CD4-positive, CD25-positive, alpha-beta regulatory T cell (primary cell): ENCODE data around the gene ADAMTS16. TPM values are rescaled to one million over a fixed set of nuclear protein-coding genes. Genes with fewer than 3 reads are reported as not detected.

Source experiments
- ATAC-seq, 2 donors: fragments of 150-1000 bp; cut with Tn5 transposase; one replicate each; pipeline ENCODE4 v1.10.0; 2021; ENCODE audit warnings: low read depth in 2 of 2, moderate number of reproducible peaks in 2 of 2, moderate library complexity in 1 of 2
- DNase-seq, 3 donors: peaks; one replicate each; pipeline versions ENCODE4 v3.0.0 to v3.0.0-alpha.2; 2012 to 2022; ENCODE audit warnings: mixed read lengths in 1 of 3
- H3K27ac ChIP-seq: one replicate; pipeline ENCODE4 v1.7.0; 2013; ENCODE audit warnings: mild to moderate bottlenecking, low read length; ENCODE audit not compliant: insufficient read depth, poor library complexity, severe bottlenecking
- H3K27me3 ChIP-seq: one replicate; pipeline ENCODE4 v1.7.0; 2013; ENCODE audit warnings: low read length; ENCODE audit not compliant: control insufficient read depth, insufficient read depth
- H3K36me3 ChIP-seq: one replicate; pipeline ENCODE4 v1.7.0; 2013; ENCODE audit warnings: mild to moderate bottlenecking, low read length, moderate library complexity; ENCODE audit not compliant: control insufficient read depth, insufficient read depth
- H3K4me1 ChIP-seq: 2 replicates; pipeline ENCODE4 v1.7.0; 2013; ENCODE audit warnings: mild to moderate bottlenecking, low read length; ENCODE audit not compliant: insufficient read depth, control insufficient read depth, poor library complexity, severe bottlenecking
- H3K4me3 ChIP-seq: one replicate; pipeline ENCODE4 v1.7.0; 2013; ENCODE audit warnings: low read depth, mild to moderate bottlenecking, low read length, moderate library complexity
- H3K9me3 ChIP-seq, 2 experiments: 1 replicate in 1 of 2; 2 replicates in 1 of 2; pipeline ENCODE4 v1.7.0; 2013; ENCODE audit warnings: low read length in 2 of 2, mild to moderate bottlenecking in 1 of 2, moderate library complexity in 1 of 2; ENCODE audit not compliant: control insufficient read depth in 2 of 2
- H3K27ac Mint-ChIP-seq, 3 donors: one replicate each; pipeline ENCODE4 v1.8.0; 2020 to 2022; ENCODE audit warnings: mild to moderate bottlenecking in 3 of 3, mixed read lengths in 3 of 3, moderate library complexity in 2 of 3
- H3K27me3 Mint-ChIP-seq: one replicate; pipeline ENCODE4 v1.8.0; 2022; ENCODE audit warnings: mild to moderate bottlenecking, mixed read lengths
- H3K36me3 Mint-ChIP-seq: one replicate; pipeline ENCODE4 v1.8.0; 2020; ENCODE audit warnings: mixed read lengths
- H3K4me1 Mint-ChIP-seq, 4 donors: one replicate each; pipeline ENCODE4 v1.8.0; 2020 to 2022; ENCODE audit warnings: mixed read lengths in 4 of 4, mild to moderate bottlenecking in 1 of 4
- H3K4me3 Mint-ChIP-seq, 4 donors: one replicate each; pipeline ENCODE4 v1.8.0; 2020 to 2022; ENCODE audit warnings: mild to moderate bottlenecking in 4 of 4, mixed read lengths in 4 of 4, moderate library complexity in 3 of 4
- H3K9me3 Mint-ChIP-seq, 7 donors: one replicate each; pipeline ENCODE4 v1.8.0; 2020 to 2022; ENCODE audit warnings: mixed read lengths in 7 of 7, mild to moderate bottlenecking in 3 of 7, moderate library complexity in 2 of 7
- polyA plus RNA-seq, 4 donors: library from polyadenylated mRNA; unstranded; fragments of 300-500 nt; fragmentation: Illumina TruSeq; gene quantifications; one replicate each; pipeline ENCODE4 v1.2.3, GENCODE V29; 2021
- total RNA-seq: library from RNA; stranded (reverse); gene quantifications from one replicate; pipeline ENCODE4 v1.2.3, GENCODE V29; 2022

The ADAMTS16 gene
- total and polyA plus RNA-seq, 5 donors from 2014 or later: not detected

GRCh38 chr5:5207828-5208227 is 67.7 kb downstream of the ADAMTS16 start:
- Mint-ChIP-seq H3K27ac (no peak overlapping the region), H3K9me3 (peaks cover 0 to 8% (median 1%) of the 10 kb centered on the region in 7 donors), H3K4me3 (no peak overlapping the region), H3K36me3 (no peaks in the 10 kb centered on the region), H3K4me1 (no peaks in the 10 kb centered on the region), H3K27me3 (peaks cover 4% of the 10 kb centered on the region)
- Histone ChIP-seq H3K4me3 (no peak overlapping the region), H3K36me3 (no peaks in the 10 kb centered on the region), H3K27ac (no peak overlapping the region), H3K4me1 (no peaks in the 10 kb centered on the region), H3K27me3 (no peaks in the 10 kb centered on the region), H3K9me3 (no peaks in the 10 kb centered on the region)
- ATAC-seq (no peak), DNase-seq (no peak)

- no peaks in the 10 kb centered on the region for H3K36me3 ChIP-seq
- H3K27ac Mint-ChIP-seq: no peak overlapping the region
- no peak for ATAC-seq
- no peak overlapping the region for H3K27ac ChIP-seq
- H3K4me1 ChIP-seq: no peaks in the 10 kb centered on the region
- H3K27me3 ChIP-seq: no peaks in the 10 kb centered on the region
- H3K9me3 ChIP-seq: no peaks in the 10 kb centered on the region
- no peaks in the 10 kb centered on the region for H3K4me1 Mint-ChIP-seq
- H3K9me3 Mint-ChIP-seq: peaks cover 0 to 8% (median 0%) of the 10 kb centered on the region in 7 donors
- peaks cover 4% of the 10 kb centered on the region for H3K27me3 Mint-ChIP-seq
- no peaks in the 10 kb centered on the region for H3K36me3 Mint-ChIP-seq
- DNase-seq: no peak
- no peak overlapping the region for H3K4me3 Mint-ChIP-seq
- H3K4me3 ChIP-seq: no peak overlapping the region
Observed at GRCh38 chr5:5209089-5209488, 69.0 kb downstream of the ADAMTS16 start.

- Histone ChIP-seq H3K36me3 (no peaks in the 10 kb centered on the region), H3K27ac (no peak overlapping the region), H3K9me3 (no peaks in the 10 kb centered on the region), H3K4me1 (no peaks in the 10 kb centered on the region), H3K27me3 (no peaks in the 10 kb centered on the region), H3K4me3 (no peak overlapping the region)
- Mint-ChIP-seq H3K27ac (no peak overlapping the region), H3K36me3 (no peaks in the 10 kb centered on the region), H3K4me1 (no peaks in the 10 kb centered on the region), H3K4me3 (no peak overlapping the region), H3K27me3 (peaks cover 4% of the 10 kb centered on the region), H3K9me3 (peaks cover 0 to 8% (median 0%) of the 10 kb centered on the region in 7 donors)
- DNase-seq: no peak
- no peak for ATAC-seq
Observed at GRCh38 chr5:5209510-5210286, 69.6 kb downstream of the ADAMTS16 start.

GRCh38 chr5:5217371-5217770 is 77.2 kb downstream of the ADAMTS16 start:
- Histone ChIP-seq H3K27ac (no peak overlapping the region), H3K4me1 (no peaks in the 10 kb centered on the region), H3K9me3 (no peaks in the 10 kb centered on the region), H3K36me3 (no peaks in the 10 kb centered on the region), H3K27me3 (no peaks in the 10 kb centered on the region), H3K4me3 (no peak overlapping the region)
- H3K4me3 Mint-ChIP-seq: no peak overlapping the region
- H3K4me1 Mint-ChIP-seq: no peaks in the 10 kb centered on the region
- no peak for ATAC-seq
- H3K27ac Mint-ChIP-seq: no peak overlapping the region
- H3K36me3 Mint-ChIP-seq: no peaks in the 10 kb centered on the region
- H3K27me3 Mint-ChIP-seq: no peaks in the 10 kb centered on the region
- DNase-seq: no peak
- peaks cover 0 to 4% (median 0%) of the 10 kb centered on the region in 7 donors for H3K9me3 Mint-ChIP-seq

- no peaks in the 10 kb centered on the region for H3K27me3 ChIP-seq
- no peaks in the 10 kb centered on the region for H3K9me3 ChIP-seq
- no peak overlapping the region for H3K27ac ChIP-seq
- no peaks in the 10 kb centered on the region for H3K36me3 Mint-ChIP-seq
- no peak overlapping the region for H3K4me3 Mint-ChIP-seq
- no peak overlapping the region for H3K27ac Mint-ChIP-seq
- no peak overlapping the region for H3K4me3 ChIP-seq
- no peak for DNase-seq
- no peaks in the 10 kb centered on the region for H3K27me3 Mint-ChIP-seq
- no peaks in the 10 kb centered on the region for H3K36me3 ChIP-seq
- no peaks in the 10 kb centered on the region for H3K4me1 Mint-ChIP-seq
- H3K9me3 Mint-ChIP-seq: peaks cover 0 to 4% (median 0%) of the 10 kb centered on the region in 7 donors
- H3K4me1 ChIP-seq: no peaks in the 10 kb centered on the region
- no peak for ATAC-seq
Observed at GRCh38 chr5:5218396-5218795, 78.3 kb downstream of the ADAMTS16 start.

GRCh38 chr5:5219541-5219940 is 79.4 kb downstream of the ADAMTS16 start:
- Mint-ChIP-seq H3K9me3 (peaks cover 0 to 4% (median 0%) of the 10 kb centered on the region in 7 donors), H3K36me3 (no peaks in the 10 kb centered on the region), H3K27ac (no peak overlapping the region), H3K4me1 (no peaks in the 10 kb centered on the region), H3K4me3 (no peak overlapping the region), H3K27me3 (no peaks in the 10 kb centered on the region)
- no peaks in the 10 kb centered on the region for H3K36me3 ChIP-seq
- no peaks in the 10 kb centered on the region for H3K27me3 ChIP-seq
- H3K9me3 ChIP-seq: no peaks in the 10 kb centered on the region
- DNase-seq: no peak
- H3K27ac ChIP-seq: no peak overlapping the region
- no peaks in the 10 kb centered on the region for H3K4me1 ChIP-seq
- no peak overlapping the region for H3K4me3 ChIP-seq
- ATAC-seq: no peak

GRCh38 chr5:5220901-5221631 is 80.9 kb downstream of the ADAMTS16 start:
- no peaks in the 10 kb centered on the region for H3K4me1 ChIP-seq
- H3K4me1 Mint-ChIP-seq: no peaks in the 10 kb centered on the region
- no peaks in the 10 kb centered on the region for H3K9me3 ChIP-seq
- DNase-seq (no peak), ATAC-seq (no peak)
- H3K4me3 ChIP-seq: no peak overlapping the region
- H3K4me3 Mint-ChIP-seq: no peak overlapping the region
- no peaks in the 10 kb centered on the region for H3K27me3 ChIP-seq
- no peaks in the 10 kb centered on the region for H3K27me3 Mint-ChIP-seq
- H3K36me3 Mint-ChIP-seq: no peaks in the 10 kb centered on the region
- no peak overlapping the region for H3K27ac Mint-ChIP-seq
- H3K9me3 Mint-ChIP-seq: peaks cover 0 to 3% (median 0%) of the 10 kb centered on the region in 7 donors
- H3K36me3 ChIP-seq: no peaks in the 10 kb centered on the region
- H3K27ac ChIP-seq: no peak overlapping the region
